Upper lobe of left lung (tissue), 4 donors: Measurements from ENCODE around the gene GNAI2.

Source experiments
- EP300 ChIP-seq, 4 donors: sonication (generic); formaldehyde crosslinking; IDR thresholded peaks; one replicate each; pipeline ENCODE4 v1.5.1; 2017; ENCODE audit warnings: antibody characterized with exemption in 4 of 4, control low read depth in 2 of 4
- POLR2A ChIP-seq, 4 donors: fragments of 450-650 bp; IDR thresholded peaks; one replicate each; pipeline ENCODE4 v1.5.1; 2016 to 2017; ENCODE audit warnings: antibody characterized with exemption in 4 of 4, mild to moderate bottlenecking in 2 of 4
- POLR2AphosphoS5 ChIP-seq, 2 donors: sonication (generic); formaldehyde crosslinking; IDR thresholded peaks; one replicate each; pipeline ENCODE4 v1.5.1; 2017; ENCODE audit warnings: antibody characterized with exemption in 2 of 2
- TF ChIP-seq, protein P1 (sequence below), 6 experiments: fragments of 450-650 bp in 4 of 6; fragments of 200-600 bp in 2 of 6; sonication (generic) in 2 of 6; IDR thresholded peaks; one replicate each; pipeline ENCODE4 v1.5.1; 2016 to 2019; ENCODE audit warnings: antibody characterized with exemption in 6 of 6

DNA sequence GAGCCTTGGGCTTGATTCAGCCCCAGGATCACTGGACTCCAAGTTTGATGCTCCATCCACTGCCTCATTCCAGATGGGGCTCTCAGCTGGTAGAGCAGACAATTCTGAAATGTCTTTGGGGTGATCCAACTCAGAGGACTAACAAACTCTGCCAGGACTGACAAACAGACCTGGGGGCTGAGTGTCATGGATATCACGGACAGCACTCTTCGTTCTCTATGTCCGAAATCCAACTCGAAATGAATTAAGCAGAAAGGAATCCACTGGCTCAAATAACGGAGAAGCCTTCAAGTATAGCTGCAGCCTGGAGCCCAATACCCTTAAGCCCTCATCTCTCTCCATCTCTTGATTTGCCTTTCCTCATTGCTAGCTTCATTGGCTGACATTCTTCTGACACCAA lies 16.7 kb upstream of the GNAI2 start:
- TF ChIP-seq, protein P1, sequence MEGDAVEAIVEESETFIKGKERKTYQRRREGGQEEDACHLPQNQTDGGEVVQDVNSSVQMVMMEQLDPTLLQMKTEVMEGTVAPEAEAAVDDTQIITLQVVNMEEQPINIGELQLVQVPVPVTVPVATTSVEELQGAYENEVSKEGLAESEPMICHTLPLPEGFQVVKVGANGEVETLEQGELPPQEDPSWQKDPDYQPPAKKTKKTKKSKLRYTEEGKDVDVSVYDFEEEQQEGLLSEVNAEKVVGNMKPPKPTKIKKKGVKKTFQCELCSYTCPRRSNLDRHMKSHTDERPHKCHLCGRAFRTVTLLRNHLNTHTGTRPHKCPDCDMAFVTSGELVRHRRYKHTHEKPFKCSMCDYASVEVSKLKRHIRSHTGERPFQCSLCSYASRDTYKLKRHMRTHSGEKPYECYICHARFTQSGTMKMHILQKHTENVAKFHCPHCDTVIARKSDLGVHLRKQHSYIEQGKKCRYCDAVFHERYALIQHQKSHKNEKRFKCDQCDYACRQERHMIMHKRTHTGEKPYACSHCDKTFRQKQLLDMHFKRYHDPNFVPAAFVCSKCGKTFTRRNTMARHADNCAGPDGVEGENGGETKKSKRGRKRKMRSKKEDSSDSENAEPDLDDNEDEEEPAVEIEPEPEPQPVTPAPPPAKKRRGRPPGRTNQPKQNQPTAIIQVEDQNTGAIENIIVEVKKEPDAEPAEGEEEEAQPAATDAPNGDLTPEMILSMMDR (IDR thresholded peaks at IDR 0.05), result no peak
- no peak for TF ChIP-seq POLR2A (IDR thresholded peaks at IDR 0.05)
- TF ChIP-seq POLR2AphosphoS5 (IDR thresholded peaks at IDR 0.05), result no peak
- TF ChIP-seq EP300 (IDR thresholded peaks at IDR 0.05), result no peak
